Fibroblast of lung (primary cell): Measurements from ENCODE around the gene FCGBP.

ENCODE experiments used
- CTCF ChIP-seq, 2 donors: IDR thresholded peaks in 1 of 2; conservative IDR thresholded peaks in 1 of 2; 1 replicate in 1 of 2; 2 replicates in 1 of 2; pipeline ENCODE4 v1.5.1; 2011 to 2012; ENCODE audit warnings: low read length in 2 of 2, control low read depth in 1 of 2, inconsistent platforms in 1 of 2, low read depth in 1 of 2, mild to moderate bottlenecking in 1 of 2
- EZH2 ChIP-seq: IDR thresholded peaks from 2 replicates; pipeline ENCODE4 v1.5.1; 2012; ENCODE audit warnings: low read length, control low read depth, mild to moderate bottlenecking; ENCODE audit errors: missing control alignments

- no peak for TF ChIP-seq EZH2
- TF ChIP-seq CTCF (conservative IDR thresholded peaks at IDR 0.05 in 1 of 2, IDR thresholded peaks at IDR 0.05 in 1 of 2; ENCODE audit: low read depth in 1 of 2, low read length in 2 of 2) = no peak
These were observed 37.1 kb upstream of the FCGBP start for GRCh38 chr19:39971380-39972035.
